Measurements from ENCODE around the gene KAT2B.

Gene KAT2B

DNA sequence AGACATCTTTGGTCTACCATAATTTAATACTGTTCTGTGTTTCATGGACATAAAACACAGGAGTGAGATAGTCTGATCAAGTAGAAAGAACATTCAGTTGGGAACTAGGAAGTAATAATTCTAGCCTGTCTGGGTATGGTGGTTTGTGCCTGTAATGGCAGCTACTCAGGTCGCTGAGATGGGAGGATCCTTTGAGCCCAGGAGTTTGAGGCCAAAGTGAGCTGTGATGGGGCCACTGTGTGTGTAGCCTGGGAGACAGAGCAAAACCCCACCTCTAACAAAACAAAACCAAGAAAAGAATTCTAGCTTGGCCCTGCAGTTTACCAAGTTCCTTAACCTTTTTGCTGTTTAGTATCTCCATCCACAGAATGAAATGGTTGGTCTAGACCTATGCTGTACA, 36.8 kb downstream of the KAT2B start:
- in situ Hi-C loops (cut with HindIII; ENCODE audit: low sequenced_read_pairs) = no loop called here
- no peak for DNase-seq (ENCODE audit: low read depth, low spot score)
- TF ChIP-seq, protein P1, sequence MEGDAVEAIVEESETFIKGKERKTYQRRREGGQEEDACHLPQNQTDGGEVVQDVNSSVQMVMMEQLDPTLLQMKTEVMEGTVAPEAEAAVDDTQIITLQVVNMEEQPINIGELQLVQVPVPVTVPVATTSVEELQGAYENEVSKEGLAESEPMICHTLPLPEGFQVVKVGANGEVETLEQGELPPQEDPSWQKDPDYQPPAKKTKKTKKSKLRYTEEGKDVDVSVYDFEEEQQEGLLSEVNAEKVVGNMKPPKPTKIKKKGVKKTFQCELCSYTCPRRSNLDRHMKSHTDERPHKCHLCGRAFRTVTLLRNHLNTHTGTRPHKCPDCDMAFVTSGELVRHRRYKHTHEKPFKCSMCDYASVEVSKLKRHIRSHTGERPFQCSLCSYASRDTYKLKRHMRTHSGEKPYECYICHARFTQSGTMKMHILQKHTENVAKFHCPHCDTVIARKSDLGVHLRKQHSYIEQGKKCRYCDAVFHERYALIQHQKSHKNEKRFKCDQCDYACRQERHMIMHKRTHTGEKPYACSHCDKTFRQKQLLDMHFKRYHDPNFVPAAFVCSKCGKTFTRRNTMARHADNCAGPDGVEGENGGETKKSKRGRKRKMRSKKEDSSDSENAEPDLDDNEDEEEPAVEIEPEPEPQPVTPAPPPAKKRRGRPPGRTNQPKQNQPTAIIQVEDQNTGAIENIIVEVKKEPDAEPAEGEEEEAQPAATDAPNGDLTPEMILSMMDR (IDR thresholded peaks at IDR 0.05; ENCODE audit: low read depth, low read length) = no peak
- H3K4me3 ChIP-seq (ENCODE audit: low read depth, low read length) = no peak overlapping the region

DNA sequence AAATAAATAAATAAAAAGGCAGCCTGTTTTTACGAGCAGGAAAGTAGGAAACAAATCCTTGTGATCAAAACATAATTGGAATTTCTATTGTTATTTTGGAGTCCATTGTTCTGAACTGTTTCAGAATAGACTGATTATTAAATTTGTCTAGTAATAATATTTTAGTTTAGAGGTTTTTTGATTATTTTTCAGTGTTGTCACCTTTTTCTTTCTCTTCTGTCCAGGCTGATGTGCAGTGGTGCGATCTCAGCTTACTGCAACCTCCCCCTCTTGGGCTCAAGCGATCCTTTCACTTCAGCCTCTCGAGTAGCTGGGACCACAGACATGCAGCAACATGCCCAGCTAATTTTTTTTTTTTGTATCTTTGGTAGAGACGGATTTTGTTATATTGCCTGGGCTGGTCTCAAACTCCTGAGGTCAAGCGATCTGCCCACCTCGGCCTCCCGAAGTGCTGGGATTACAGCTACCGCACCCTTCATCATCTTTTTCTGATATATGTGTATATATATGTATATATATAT, 38.0 kb downstream of the KAT2B start:
- in situ Hi-C loops (cut with HindIII; ENCODE audit: low sequenced_read_pairs) = no loop called here
- no peak overlapping the region for H3K4me3 ChIP-seq (ENCODE audit: low read depth, low read length)
- TF ChIP-seq, protein P1 (IDR thresholded peaks at IDR 0.05; ENCODE audit: low read depth, low read length) = no peak
- no peak for DNase-seq (ENCODE audit: low read depth, low spot score)

DNA sequence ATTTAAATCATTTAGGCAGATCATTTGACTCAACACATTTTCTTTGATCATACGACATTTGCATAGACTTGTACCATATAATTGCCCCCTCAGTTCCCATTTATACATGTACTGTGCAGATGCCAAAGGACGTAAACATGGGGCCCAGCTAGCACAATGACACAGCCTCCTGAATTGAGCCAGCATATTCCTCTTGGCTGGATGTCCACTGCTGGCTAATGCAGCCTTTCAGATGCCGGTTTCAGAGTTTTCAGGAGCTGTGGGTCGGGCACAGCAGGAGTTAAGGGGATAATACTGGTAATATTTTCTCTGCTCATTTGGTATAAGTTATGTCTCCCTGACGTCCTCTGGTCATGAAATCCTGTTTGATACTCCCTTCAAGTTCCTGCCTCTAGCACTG, 39.4 kb downstream of the KAT2B start:
- TF ChIP-seq, protein P1 (IDR thresholded peaks at IDR 0.05; ENCODE audit: low read depth, low read length) = no peak
- in situ Hi-C loops (cut with HindIII; ENCODE audit: low sequenced_read_pairs) = no loop called here
- no peak for DNase-seq (ENCODE audit: low read depth, low spot score)
- no peak overlapping the region for H3K4me3 ChIP-seq (ENCODE audit: low read depth, low read length)

DNA sequence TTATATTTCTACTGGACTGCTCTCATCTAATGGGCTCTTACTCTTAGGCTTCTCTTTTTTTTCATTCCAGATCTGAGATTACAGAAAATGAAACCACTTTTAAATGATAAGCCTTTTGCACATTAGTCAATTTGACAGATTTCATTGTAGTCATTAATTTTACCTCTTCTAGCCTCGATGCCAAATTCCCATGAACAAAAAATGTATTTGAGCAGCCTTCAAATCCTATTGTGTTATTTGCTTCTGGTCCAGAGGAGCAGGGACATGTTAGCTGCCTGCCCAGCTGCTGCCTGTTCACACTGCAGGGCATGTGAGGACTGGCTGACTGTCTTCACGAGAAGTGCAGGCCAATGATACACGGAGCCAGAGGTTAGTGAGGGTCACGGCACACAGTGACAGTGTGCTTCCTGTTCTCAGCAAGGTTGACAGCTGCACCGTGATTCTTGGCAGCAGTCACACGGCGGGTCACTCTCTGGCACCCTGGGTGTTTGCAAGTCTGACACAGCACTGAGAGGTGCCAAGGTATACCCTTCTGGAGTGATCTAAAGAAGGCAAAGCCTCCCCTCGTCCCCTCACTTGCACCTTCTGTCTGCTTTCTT, 40.8 kb downstream of the KAT2B start:
- TF ChIP-seq, protein P1 (IDR thresholded peaks at IDR 0.05; ENCODE audit: low read depth, low read length) = no peak
- in situ Hi-C loops (cut with HindIII; ENCODE audit: low sequenced_read_pairs) = no loop called here
- DNase-seq (ENCODE audit: low read depth, low spot score) = no peak
- no peak overlapping the region for H3K4me3 ChIP-seq (ENCODE audit: low read depth, low read length)

DNA sequence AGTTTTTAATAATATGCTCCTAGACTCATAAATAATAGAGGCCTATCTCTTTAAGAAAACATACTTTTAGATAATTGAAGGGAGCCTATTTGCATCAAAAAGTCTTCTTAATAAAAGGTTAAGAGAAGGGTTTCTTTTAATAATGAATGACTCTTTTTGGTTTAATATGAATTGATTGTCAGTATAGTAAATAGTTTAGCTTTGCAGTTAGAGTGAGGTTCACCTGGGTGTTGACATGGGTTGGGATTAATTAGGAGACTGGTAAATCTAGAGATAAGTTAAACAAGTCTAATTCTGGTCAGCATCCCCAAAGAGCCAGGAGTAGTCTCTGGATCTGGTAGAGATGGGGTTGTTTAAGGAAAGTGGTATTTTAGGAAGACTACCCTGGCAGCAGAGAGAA, 43.0 kb downstream of the KAT2B start:
- H3K4me3 ChIP-seq (ENCODE audit: low read depth, low read length) = no peak overlapping the region
- no peak for DNase-seq (ENCODE audit: low read depth, low spot score)
- in situ Hi-C loops (cut with HindIII; ENCODE audit: low sequenced_read_pairs) = no loop called here
- TF ChIP-seq, protein P1 (IDR thresholded peaks at IDR 0.05; ENCODE audit: low read depth, low read length) = no peak

DNA sequence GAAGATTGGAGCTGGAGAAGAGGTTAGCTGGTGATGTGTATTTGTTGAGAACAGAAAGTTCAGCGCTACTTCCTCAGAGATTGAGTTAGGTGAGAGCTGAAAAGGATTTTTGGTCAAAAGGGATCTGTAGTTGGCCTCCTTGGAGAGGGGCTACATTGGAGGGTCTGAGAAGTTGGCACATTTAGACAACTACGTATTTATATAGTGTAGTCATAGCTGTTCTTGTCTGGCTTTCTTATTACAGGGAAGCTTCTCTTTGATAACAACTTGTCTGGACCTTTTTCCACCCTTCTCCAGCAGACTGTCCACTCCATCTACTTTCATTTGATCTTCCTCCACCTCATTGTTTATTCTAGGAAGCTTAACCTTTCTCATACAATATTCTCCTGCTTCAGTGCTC, 43.7 kb downstream of the KAT2B start:
- TF ChIP-seq, protein P1 (IDR thresholded peaks at IDR 0.05; ENCODE audit: low read depth, low read length) = no peak
- no peak for DNase-seq (ENCODE audit: low read depth, low spot score)
- no peak overlapping the region for H3K4me3 ChIP-seq (ENCODE audit: low read depth, low read length)
- in situ Hi-C loops (cut with HindIII; ENCODE audit: low sequenced_read_pairs) = no loop called here
